Measurements from ENCODE around the gene TMEM186.
"Not testable (repeated sequence)": the region's sequence is repeated elsewhere in the genome, so short reads cannot be mapped to it uniquely, and the experiment has no call there.

TMEM186 gene

GRCh38 chr16:8812162-8812843 lies 14.9 kb upstream of the TMEM186 start:
- no peak for DNase-seq (ENCODE audit: extremely low read depth in 1 of 2, low read depth in 1 of 2)

GRCh38 chr16:8808613-8809353 lies 11.3 kb upstream of the TMEM186 start:
- DNase-seq (ENCODE audit: extremely low read depth in 1 of 2, low read depth in 1 of 2), result no peak

GRCh38 chr16:8808009-8808408 lies 10.6 kb upstream of the TMEM186 start:
- no peak for DNase-seq (ENCODE audit: extremely low read depth in 1 of 2, low read depth in 1 of 2)

- DNase-seq (ENCODE audit: extremely low read depth in 1 of 2, low read depth in 1 of 2), result no peak
Observed at GRCh38 chr16:8807189-8807588, 9.8 kb upstream of the TMEM186 start.

- no peak for DNase-seq (ENCODE audit: extremely low read depth in 1 of 2, low read depth in 1 of 2)
Observed at GRCh38 chr16:8806272-8806983, 9.0 kb upstream of the TMEM186 start.

GRCh38 chr16:8804313-8804712 lies 6.9 kb upstream of the TMEM186 start:
- DNase-seq (ENCODE audit: extremely low read depth in 1 of 2, low read depth in 1 of 2), result no peak

GRCh38 chr16:8803733-8804132 lies 6.3 kb upstream of the TMEM186 start:
- not testable (repeated sequence) for DNase-seq (ENCODE audit: extremely low read depth in 1 of 2, low read depth in 1 of 2)

GRCh38 chr16:8801701-8802100 lies 4.3 kb upstream of the TMEM186 start:
- no peak for DNase-seq (ENCODE audit: extremely low read depth in 1 of 2, low read depth in 1 of 2)

GRCh38 chr16:8798535-8799157 lies 1.2 kb upstream of the TMEM186 start:
- DNase-seq (ENCODE audit: extremely low read depth in 1 of 2, low read depth in 1 of 2), result no peak

GRCh38 chr16:8798174-8798527 lies 712 bp upstream of the TMEM186 start:
- no peak for DNase-seq (ENCODE audit: extremely low read depth in 1 of 2, low read depth in 1 of 2)

GRCh38 chr16:8796469-8797363 lies 723 bp downstream of the TMEM186 start:
- DNase-seq (ENCODE audit: extremely low read depth in 1 of 2, low read depth in 1 of 2), result no peak

- no peak for DNase-seq (ENCODE audit: extremely low read depth in 1 of 2, low read depth in 1 of 2)
Observed at GRCh38 chr16:8795818-8796217, 1.6 kb downstream of the TMEM186 start.

- DNase-seq (ENCODE audit: extremely low read depth in 1 of 2, low read depth in 1 of 2), result no peak
Observed at GRCh38 chr16:8795091-8795490, 2.3 kb downstream of the TMEM186 start.

GRCh38 chr16:8788578-8789172 lies 8.8 kb downstream of the TMEM186 start:
- no peak for DNase-seq (ENCODE audit: extremely low read depth in 1 of 2, low read depth in 1 of 2)

GRCh38 chr16:8786316-8786715 lies 11.1 kb downstream of the TMEM186 start:
- DNase-seq (ENCODE audit: extremely low read depth in 1 of 2, low read depth in 1 of 2), result not testable (repeated sequence)

GRCh38 chr16:8785408-8785807 lies 12.0 kb downstream of the TMEM186 start:
- no peak for DNase-seq (ENCODE audit: extremely low read depth in 1 of 2, low read depth in 1 of 2)

GRCh38 chr16:8782673-8783072 lies 14.8 kb downstream of the TMEM186 start:
- DNase-seq (ENCODE audit: extremely low read depth in 1 of 2, low read depth in 1 of 2), result no peak

GRCh38 chr16:8781797-8782196 lies 15.6 kb downstream of the TMEM186 start:
- DNase-seq (ENCODE audit: extremely low read depth in 1 of 2, low read depth in 1 of 2), result no peak

GRCh38 chr16:8777217-8777616 lies 20.2 kb downstream of the TMEM186 start:
- no peak for DNase-seq (ENCODE audit: extremely low read depth in 1 of 2, low read depth in 1 of 2)

GRCh38 chr16:8776129-8776584 lies 21.3 kb downstream of the TMEM186 start:
- no peak for DNase-seq (ENCODE audit: extremely low read depth in 1 of 2, low read depth in 1 of 2)
